ENCODE measurements around the gene GPR161.

DNA sequence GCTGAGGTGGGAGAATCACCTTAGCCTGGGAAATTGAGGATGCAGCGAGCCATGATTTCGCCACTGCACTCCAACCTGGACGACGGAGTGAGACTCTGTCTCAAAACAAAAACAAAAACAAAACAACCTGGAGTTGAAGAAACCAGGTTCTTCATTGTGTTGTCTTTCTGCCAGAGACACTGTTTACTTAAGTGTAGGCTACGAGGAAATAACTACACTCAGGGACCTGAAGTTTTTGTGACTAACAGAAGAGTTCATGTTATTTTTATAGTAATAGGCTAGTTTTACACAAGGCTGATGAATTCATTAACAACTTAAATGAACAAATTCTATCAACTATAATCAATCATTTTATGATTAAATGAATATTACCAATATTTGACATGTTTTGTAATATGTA, 101.4 kb downstream of the GPR161 start:
- TF ChIP-seq, protein P1, sequence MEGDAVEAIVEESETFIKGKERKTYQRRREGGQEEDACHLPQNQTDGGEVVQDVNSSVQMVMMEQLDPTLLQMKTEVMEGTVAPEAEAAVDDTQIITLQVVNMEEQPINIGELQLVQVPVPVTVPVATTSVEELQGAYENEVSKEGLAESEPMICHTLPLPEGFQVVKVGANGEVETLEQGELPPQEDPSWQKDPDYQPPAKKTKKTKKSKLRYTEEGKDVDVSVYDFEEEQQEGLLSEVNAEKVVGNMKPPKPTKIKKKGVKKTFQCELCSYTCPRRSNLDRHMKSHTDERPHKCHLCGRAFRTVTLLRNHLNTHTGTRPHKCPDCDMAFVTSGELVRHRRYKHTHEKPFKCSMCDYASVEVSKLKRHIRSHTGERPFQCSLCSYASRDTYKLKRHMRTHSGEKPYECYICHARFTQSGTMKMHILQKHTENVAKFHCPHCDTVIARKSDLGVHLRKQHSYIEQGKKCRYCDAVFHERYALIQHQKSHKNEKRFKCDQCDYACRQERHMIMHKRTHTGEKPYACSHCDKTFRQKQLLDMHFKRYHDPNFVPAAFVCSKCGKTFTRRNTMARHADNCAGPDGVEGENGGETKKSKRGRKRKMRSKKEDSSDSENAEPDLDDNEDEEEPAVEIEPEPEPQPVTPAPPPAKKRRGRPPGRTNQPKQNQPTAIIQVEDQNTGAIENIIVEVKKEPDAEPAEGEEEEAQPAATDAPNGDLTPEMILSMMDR (IDR thresholded peaks at IDR 0.05; ENCODE audit: insufficient read depth, low read depth, low read length) = no peak
- TF ChIP-seq EZH2 (IDR thresholded peaks at IDR 0.05; ENCODE audit: insufficient read depth, low read length) = no peak

All from astrocyte (in vitro differentiated cells and primary cell).